ENCODE results near the gene RAPGEF2. TPM values are rescaled to one million over a fixed set of nuclear protein-coding genes. Genes with fewer than 3 reads are reported as not detected.

Gene RAPGEF2
- total and polyA plus RNA-seq, 10 of the 15 experiments (the other 5 are each of a cell fraction or from before 2014, with no cell fraction given): 0.31 to 24.0 (median 2.9) TPM

GRCh38 chr4:159162576-159162975 lies 59.7 kb downstream of the RAPGEF2 start:
- TF ChIP-seq POLR2AphosphoS2 (IDR thresholded peaks at IDR 0.05; ENCODE audit: low read depth, low read length) (no peak), STAT1 (conservative IDR thresholded peaks at IDR 0.05) (no peak), SIN3A (IDR thresholded peaks at IDR 0.05; ENCODE audit: low read depth, low read length) (no peak), SUPT20H (IDR thresholded peaks at IDR 0.05; ENCODE audit: borderline replicate concordance, control insufficient read depth, low read depth, low read length) (no peak), TCF3 (IDR thresholded peaks at IDR 0.05; ENCODE audit: borderline replicate concordance, insufficient read depth, low read depth, low read length) (no peak), BMI1 (IDR thresholded peaks at IDR 0.05; ENCODE audit: borderline replicate concordance) (no peak), USF1 (IDR thresholded peaks at IDR 0.05; ENCODE audit: borderline replicate concordance, extremely low read length, insufficient read depth, low read depth, low read length) (no peak), CBX3 (IDR thresholded peaks at IDR 0.05; ENCODE audit: borderline replicate concordance, low read depth) (no peak), KLF5 (IDR thresholded peaks at IDR 0.05; ENCODE audit: partially characterized antibody) (no peak)
- no peak overlapping the region for H2AFZ ChIP-seq (ENCODE audit: control insufficient read depth, low read depth, low read length)
- no peak overlapping the region for H3K4me2 ChIP-seq (ENCODE audit: control insufficient read depth, insufficient read depth)
- no peaks in the 10 kb centered on the region for H4K20me1 ChIP-seq (ENCODE audit: control insufficient read depth, insufficient read depth)
- no peaks in the 10 kb centered on the region for H3K4me1 ChIP-seq (ENCODE audit: control insufficient read depth, insufficient read depth, low read length)
- intact Hi-C loops (cut with micrococcal nuclease; ENCODE audit: unreplicated experiment) (no loop called here), in situ Hi-C loops (cut with MboI) (no loop called here)
- no TSS peak for BruUV-seq (replicated peaks)
- no peak overlapping the region for H3K9ac ChIP-seq (ENCODE audit: control insufficient read depth, insufficient read depth, low read length)
- CTCF ChIA-PET: interaction anchor here (0.6 kb wide), 1 partner anchor 11 kb away, joined by 3 read pairs; no protein-coding TSS in a partner anchor
- SMC1A ChIA-PET (ENCODE audit: uncharacterized antibody, unreplicated experiment): interaction anchor here (1.0 to 1.8 kb wide), 3 partner anchors 11 to 24 kb away, joined by 3 to 7 read pairs (median 5); no protein-coding TSS in a partner anchor
- WGBS (ENCODE audit: insufficient coverage, insufficient replicate concordance, low lambda C conversion rate, missing lambda C conversion rate): 95% methylated on average over 1 of the region's 1 CpG
- peaks cover 21% of the 10 kb centered on the region for H3K79me2 ChIP-seq (ENCODE audit: control insufficient read depth, insufficient read depth, low read length)
- RAD21 ChIA-PET (ENCODE audit: unreplicated experiment): no interaction called here
- H3K27ac ChIP-seq (ENCODE audit: control insufficient read depth, insufficient read depth): no peak overlapping the region
- ATAC-seq: no peak
- H3K36me3 ChIP-seq (ENCODE audit: control insufficient read depth in 2 of 2, insufficient read depth in 2 of 2, low read length in 1 of 2): no peaks in the 10 kb centered on the region
- no peaks in the 10 kb centered on the region for H3K27me3 ChIP-seq (replicated peaks in 1 of 2; ENCODE audit: control insufficient read depth in 2 of 2, insufficient read depth in 2 of 2, low read length in 1 of 2)
- FAIRE-seq: no peak
- no peak for DNase-seq (ENCODE audit: low read depth, low spot score)
- H3K4me3 ChIP-seq: no peak overlapping the region
- H3K9me3 ChIP-seq (replicated peaks; ENCODE audit: control insufficient read depth, insufficient read depth, low read length): no peaks in the 10 kb centered on the region; the same call in 2 of the 3 replicates
- POLR2A ChIA-PET: interaction anchor here (0.6 to 0.9 kb wide), 2 partner anchors 10 to 38 kb away, joined by 3 read pairs; no protein-coding TSS in a partner anchor
